PC-3 (cell line): ENCODE results near the gene MFNG.

Experiments
- CTCF ChIP-seq: fragments of 300-600 bp; sonication (generic); conservative IDR thresholded peaks from 2 replicates; pipeline ENCODE4 v1.5.1; 2017; ENCODE audit warnings: antibody characterized with exemption, low read depth, mild to moderate bottlenecking, low read length
- EZH2 ChIP-seq: fragments of 300-600 bp; sonication (generic); IDR thresholded peaks from one replicate; pipeline ENCODE4 v1.6.1; 2017; ENCODE audit warnings: antibody characterized with exemption, mild to moderate bottlenecking, low read length; ENCODE audit not compliant: unreplicated experiment

DNA sequence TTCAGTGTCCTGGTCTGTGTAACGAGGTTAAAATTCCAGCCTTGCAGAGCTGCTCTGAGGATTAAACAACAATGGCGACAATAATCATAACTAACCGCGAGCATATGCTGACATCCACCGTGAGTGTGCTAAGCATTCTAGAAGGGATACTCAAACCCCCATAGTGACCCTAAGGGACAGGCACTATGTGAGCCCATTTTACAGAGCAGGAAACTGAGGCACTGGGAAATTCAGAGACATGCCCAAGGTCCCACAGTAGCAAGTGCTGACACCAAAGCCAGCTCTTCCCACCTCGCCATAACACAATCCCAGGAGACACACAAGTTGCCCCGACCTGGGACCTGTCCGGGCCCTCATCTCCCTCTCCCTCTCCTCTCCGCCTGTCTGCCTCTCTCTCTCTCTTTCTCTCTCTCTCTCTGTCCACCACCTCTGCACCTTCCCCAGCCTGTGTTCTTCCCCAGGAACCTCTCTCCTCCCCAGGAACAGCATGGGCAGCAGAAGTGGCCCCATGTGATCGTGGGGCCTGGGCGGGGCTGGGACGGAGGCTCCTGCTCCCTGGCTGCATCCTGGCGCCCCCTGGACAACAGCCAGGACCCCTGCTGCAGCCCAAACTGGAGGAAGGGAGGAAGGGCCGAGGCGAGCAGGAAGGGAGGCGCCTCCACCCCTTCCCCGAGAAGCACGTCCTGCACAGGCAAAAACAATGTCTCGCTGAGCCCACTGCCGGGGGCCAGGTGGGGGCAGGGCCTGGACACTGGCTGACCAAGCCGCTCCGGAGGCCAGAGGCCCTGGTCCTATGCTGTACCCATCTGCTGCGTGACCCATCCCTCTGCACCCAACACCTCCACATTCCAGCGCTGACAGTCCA lies 14.8 kb upstream of the MFNG start:
- TF ChIP-seq CTCF, result no peak
- no peak for TF ChIP-seq EZH2
